CD1c-positive myeloid dendritic cell (primary cell): ENCODE measurements around the gene RPS27L.
A peak's percentile ranks its signal among the peaks of the same experiment; 100 is the strongest.

Source experiments
- DNase-seq: peaks from one replicate; pipeline ENCODE4 v3.0.0-alpha.2; 2016; ENCODE audit errors: extremely low spot score

Gene RPS27L

GRCh38 chr15:63188247-63188925 is 31.1 kb upstream of the RPS27L start:
- DNase-seq, result no peak

DNA sequence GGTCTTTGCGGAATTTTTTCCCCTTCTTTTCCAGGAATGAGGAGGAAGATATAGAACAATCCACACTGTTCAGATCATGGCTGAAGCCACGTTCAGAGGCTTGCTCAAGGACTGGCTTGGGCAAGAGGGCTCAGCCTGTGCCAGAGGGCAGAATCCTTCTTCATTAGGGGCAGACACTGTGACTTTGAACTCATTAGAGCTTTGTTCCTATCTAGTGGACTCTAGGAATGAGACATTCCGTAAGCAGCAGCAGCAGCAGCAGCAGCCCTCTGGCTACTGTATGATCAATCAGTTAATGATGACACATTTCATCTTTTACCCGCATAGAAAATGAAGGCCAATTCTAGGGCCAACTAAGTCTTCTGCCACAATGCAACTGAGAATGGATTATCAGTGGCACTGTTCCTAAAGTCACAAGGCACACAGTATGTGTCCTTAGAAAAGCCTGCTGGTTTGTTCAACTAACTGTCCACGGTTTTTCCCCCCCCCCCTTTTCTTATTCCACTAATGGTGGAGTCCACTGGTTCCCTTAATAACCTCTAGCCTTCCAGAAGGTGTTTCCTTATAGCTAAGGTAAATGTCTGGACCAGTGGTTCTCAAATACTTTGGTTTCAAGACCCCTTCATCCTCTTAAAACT is 30.4 kb upstream of the RPS27L start:
- DNase-seq, result no peak

GRCh38 chr15:63186065-63186464 is 28.8 kb upstream of the RPS27L start:
- DNase-seq, result no peak

GRCh38 chr15:63185206-63185605 is 27.9 kb upstream of the RPS27L start:
- no peak for DNase-seq

DNA sequence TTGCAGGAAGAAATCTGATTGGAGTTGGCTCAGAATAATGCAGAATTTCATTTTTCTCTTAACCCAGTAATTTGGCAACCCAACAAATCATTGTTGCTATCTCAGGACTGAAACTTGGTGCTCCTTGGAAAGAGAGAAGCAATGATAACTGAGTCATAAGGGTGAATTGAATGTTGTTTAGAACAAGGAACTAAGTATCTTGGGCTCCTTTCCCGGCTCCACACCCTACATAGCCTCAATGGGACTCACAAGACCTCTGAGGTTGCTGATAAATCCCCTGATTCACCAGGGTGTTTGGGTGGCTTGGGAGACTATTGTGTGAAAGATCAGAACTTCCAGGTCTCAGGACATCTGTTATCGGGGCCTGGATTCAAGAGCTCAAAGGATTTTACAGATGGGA is 24.4 kb upstream of the RPS27L start:
- DNase-seq, result peak; percentile 77

- no peak for DNase-seq
Observed at GRCh38 chr15:63180746-63181145, 23.5 kb upstream of the RPS27L start.

- no peak for DNase-seq
Observed at GRCh38 chr15:63178034-63178433, 20.8 kb upstream of the RPS27L start.

DNA sequence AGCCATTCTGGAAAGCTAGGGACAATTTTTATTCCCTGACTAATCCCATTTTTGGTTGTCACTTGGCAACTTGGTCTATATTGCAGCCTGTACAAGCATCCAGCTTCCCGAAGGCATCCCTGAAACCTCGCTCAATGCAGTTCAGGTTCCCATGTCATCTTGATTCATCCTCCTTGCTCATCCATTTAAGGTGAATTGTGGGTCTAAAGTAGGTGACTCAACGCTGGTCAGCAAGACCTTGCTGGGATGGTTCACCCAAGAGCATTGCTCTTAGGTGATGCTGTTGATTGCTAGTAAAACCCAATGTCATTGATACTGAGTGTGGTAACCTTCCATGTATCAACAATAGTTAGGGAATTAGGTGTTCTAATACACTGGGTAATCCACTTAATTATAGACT is 19.0 kb upstream of the RPS27L start:
- no peak for DNase-seq

- no peak for DNase-seq
Observed at GRCh38 chr15:63172851-63173451, 15.7 kb upstream of the RPS27L start.

DNA sequence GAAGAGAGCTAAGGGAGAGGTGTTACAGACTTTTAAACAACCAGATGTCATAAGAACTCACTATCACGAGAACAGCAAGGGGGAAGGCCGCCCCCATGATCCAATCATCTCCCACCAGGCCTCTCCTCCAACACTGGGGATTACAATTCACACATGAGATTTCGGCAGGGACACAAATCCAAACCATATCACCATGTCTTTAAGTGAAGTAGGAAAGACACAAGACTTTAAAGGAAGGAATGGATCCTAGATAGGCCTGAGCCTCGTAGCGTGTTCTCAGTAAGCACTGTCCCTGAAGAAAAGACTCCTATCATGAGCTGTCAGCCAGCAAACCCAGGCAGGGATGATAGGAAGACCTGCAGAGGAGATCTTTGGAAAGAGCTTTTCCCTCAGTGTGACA is 15.1 kb upstream of the RPS27L start:
- no peak for DNase-seq

DNA sequence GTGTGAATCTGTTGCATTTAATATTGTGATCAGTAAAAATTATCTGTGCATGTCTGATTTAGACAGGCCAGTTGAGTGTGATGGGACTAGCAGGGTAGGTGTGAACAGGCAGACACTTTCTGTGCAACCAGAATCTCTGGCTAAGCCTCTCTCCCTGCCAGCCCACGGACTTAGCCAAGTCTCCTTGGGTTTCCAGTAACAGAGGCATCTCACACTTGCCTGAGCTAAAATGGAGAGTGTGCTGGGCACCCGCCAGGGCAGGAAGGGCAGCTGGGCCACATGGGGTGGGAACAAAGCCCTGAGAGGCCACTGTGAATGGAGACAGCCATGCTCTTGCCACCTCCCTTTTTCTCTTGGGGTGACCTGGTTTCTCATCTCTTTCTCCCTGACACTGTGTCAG is 12.5 kb upstream of the RPS27L start:
- no peak for DNase-seq

GRCh38 chr15:63166219-63166618 is 8.9 kb upstream of the RPS27L start:
- DNase-seq, result peak; percentile 48

DNA sequence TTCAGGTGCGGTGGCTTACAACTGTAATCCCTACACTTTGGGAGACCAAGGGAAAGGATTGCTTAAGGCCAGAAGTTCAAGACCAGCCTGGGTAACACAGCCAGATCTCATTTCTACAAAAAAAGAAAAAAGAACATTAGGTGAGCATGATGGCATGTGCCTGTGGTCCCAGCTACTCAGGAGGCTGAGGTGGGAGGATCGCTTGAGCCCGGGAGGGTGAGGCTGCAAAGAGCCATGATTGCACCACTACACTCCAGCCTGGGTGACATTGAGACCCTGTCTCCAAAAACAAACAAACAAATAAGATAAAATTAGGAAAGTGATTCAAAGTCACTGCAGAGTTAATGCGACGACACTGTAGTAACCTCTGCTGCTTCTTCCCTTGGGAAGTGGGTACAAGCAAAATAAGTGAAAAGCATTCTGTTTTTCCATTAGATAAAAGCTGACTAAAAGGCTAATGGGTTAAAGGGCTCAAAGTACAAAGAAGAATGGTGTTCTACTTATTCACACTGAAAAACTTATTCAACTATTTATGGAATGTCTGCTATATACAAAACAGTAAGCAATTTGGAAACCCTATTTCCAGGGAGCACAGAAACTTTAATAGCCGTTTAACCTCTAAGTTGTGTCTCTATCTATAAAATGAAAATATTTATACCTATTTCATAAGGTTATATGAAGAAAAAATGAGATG is 8.0 kb upstream of the RPS27L start:
- no peak for DNase-seq

DNA sequence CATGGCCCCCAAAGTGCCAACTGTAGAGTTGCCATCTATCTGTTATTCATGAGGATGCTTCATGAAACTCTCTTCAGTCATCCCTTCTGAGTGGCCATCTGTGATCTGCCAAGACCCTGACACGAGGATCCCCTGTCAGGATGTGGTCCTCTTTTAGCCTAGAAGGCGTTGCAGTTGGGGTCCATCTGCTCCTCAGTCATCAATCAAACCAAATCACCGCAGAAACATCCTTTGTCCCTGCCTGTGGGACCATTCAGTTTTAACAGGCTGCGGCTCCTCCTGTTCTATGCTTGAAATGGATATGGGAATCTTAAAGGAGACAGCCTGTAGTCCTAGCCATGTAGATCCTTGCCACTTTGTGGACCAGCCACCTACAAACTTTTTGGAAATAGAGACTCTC is 5.9 kb upstream of the RPS27L start:
- DNase-seq, result no peak

DNA sequence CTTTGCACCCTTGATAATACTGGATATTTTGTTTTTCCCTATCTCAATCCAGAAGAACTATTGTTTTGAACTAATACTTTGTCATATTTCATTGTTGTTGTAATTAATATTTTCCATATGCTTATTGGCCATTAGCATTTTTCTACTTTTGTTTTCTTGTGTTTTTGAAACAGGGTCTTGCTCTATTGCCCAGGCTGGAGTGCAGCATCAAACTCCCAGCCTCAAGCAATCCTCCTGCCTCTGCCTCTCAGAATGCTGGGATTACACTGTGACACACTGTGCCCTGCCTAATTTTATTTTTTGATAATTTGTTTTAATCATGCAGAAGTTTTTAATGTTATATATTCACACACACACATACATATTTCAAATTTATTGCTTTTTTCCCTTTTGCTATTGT is 3.4 kb upstream of the RPS27L start:
- no peak for DNase-seq

DNA sequence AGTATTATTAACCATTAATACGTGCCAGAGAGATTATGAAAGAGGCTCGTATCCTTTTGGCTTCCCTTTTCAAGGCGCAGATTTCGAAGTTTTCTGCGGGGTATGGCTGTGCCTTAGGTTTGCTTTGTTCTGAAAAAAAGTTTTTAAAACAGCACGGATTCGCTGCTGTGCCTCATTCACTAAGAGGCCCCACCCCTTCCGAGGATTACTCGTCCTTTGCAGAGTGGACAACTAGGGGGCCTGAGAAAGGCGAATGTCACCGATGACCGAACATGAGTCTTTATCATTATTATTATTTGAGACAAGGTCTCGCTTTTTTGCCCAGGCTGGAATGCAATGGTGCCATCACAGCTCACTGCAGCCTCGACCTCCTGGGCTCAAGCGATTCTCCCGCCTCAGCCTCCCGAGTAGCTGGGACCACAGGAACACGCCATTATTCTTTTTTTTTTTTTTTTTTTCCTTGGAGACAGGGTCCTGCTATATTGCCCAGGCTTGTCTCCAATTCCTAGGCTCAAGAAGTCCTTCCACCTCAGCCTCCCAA is 684 bp upstream of the RPS27L start:
- peak; percentile 64 for DNase-seq

GRCh38 chr15:63156755-63157117 is 541 bp downstream of the RPS27L start:
- DNase-seq, result peak; percentile 48

GRCh38 chr15:63156086-63156710 is 1.1 kb downstream of the RPS27L start:
- DNase-seq, result no peak

DNA sequence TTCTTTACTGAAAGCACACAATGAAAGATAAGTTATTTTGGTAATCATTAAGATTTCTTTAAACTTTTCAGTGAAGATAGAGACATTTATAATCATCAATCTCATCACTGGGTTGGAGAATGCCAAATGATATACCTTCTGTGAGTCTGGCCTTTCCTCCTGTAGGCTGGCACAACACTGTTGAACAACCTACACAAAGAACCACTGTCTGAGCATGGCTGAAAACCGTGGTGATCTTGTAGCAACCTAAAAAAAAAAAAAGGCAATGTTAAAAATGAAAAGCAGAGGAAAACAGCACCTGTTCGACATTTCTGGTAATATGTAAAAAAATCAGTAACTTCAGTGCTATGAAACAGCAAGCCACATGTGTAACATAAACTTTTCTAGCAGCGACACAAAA is 1.8 kb downstream of the RPS27L start:
- no peak for DNase-seq

DNA sequence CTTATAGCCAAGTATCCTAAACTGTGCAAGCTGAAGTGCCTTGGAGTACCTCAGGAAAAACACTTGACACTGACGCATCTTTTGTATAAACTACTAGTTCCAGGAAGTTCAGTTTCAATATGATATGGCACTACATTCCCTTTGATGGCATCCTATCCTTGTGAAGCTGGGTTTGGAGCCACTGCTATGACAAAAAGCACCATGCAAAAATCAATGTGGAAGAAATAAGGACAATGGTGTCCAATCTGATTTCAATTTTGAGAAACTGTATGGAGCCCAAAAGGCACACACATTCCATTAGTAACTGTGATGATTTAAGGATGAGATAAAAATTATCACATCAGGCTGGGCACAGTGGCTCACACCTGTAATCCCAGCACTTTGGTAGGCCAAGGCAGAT is 5.6 kb downstream of the RPS27L start:
- no peak for DNase-seq

DNA sequence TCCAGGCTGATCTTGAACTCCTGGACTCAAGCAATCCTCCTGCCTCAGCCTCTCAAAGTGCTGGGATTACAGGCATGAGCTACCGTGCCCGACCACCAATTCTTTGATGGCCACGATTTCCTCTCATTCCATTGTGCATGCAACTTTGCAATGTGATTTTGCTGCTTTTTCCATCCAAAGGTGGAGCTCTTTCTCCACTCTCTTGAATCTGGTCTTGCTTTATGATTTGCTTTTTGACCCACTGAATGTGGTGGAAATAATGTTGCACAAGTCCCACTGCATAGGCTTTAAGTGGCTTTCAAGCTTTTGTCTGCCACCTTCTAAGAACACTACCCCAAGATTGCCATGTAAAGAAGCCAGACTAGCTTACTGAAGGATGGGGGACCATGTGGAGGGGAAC is 10.6 kb downstream of the RPS27L start:
- no peak for DNase-seq

- no peak for DNase-seq
Observed at GRCh38 chr15:63145426-63145825, 11.9 kb downstream of the RPS27L start.
